HEK293T (cell line): ENCODE measurements around the gene TAF11L10.
A peak's percentile ranks its signal among the peaks of the same experiment; 100 is the strongest.
"Not testable (repeated sequence)": the region's sequence is repeated elsewhere in the genome, so short reads cannot be mapped to it uniquely, and the experiment has no call there.

Source experiments
- CTCF ChIA-PET: fragments of 350-600 bp; formaldehyde crosslinking; extraction: SDS; loops from one replicate; lab custom pipeline; 2021; ENCODE audit warnings: antibody characterized with exemption, inconsistent platforms; lab: Yijun Ruan, JAX
- POLR2A ChIA-PET: fragments of 350-600 bp; formaldehyde crosslinking; extraction: SDS; loops from one replicate; lab custom pipeline; 2020; ENCODE audit warnings: antibody characterized with exemption, inconsistent platforms; lab: Yijun Ruan, JAX
- DNase-seq: peaks from one replicate; pipeline ENCODE4 v3.0.0; 2012; ENCODE audit warnings: mixed read lengths; ENCODE audit errors: extremely low spot score
- ARNT ChIP-seq: fragments of 450-650 bp; IDR thresholded peaks from 2 replicates; pipeline ENCODE4 v1.6.1; 2017; ENCODE audit warnings: mild to moderate bottlenecking
- BHLHE40 ChIP-seq: fragments of 450-650 bp; IDR thresholded peaks from 2 replicates; pipeline ENCODE4 v1.6.1; 2016; ENCODE audit warnings: mild to moderate bottlenecking, moderate library complexity, borderline replicate concordance
- CTBP1 ChIP-seq: fragments of 450-650 bp; IDR thresholded peaks from 2 replicates; pipeline ENCODE4 v1.6.1; 2016; ENCODE audit warnings: borderline replicate concordance
- ELF4 ChIP-seq: fragments of 450-650 bp; IDR thresholded peaks from 2 replicates; pipeline ENCODE4 v1.6.1; 2017; ENCODE audit warnings: antibody characterized with exemption
- FOXA1 ChIP-seq: fragments of 450-650 bp; IDR thresholded peaks from 2 replicates; pipeline ENCODE4 v1.6.1; 2016; ENCODE audit warnings: mild to moderate bottlenecking
- FOXK2 ChIP-seq: fragments of 450-650 bp; IDR thresholded peaks from 2 replicates; pipeline ENCODE4 v1.6.1; 2016; ENCODE audit warnings: mild to moderate bottlenecking
- FOXM1 ChIP-seq: fragments of 450-650 bp; IDR thresholded peaks from 2 replicates; pipeline ENCODE4 v1.6.1; 2017; ENCODE audit warnings: mild to moderate bottlenecking, borderline replicate concordance
- HDGF ChIP-seq: fragments of 450-650 bp; IDR thresholded peaks from 2 replicates; pipeline ENCODE4 v1.6.1; 2017; ENCODE audit warnings: antibody characterized with exemption, borderline replicate concordance
- L3MBTL2 ChIP-seq: fragments of 450-650 bp; conservative IDR thresholded peaks from 2 replicates; pipeline ENCODE4 v1.6.1; 2016; ENCODE audit warnings: mild to moderate bottlenecking
- LEF1 ChIP-seq: fragments of 450-650 bp; IDR thresholded peaks from 2 replicates; pipeline ENCODE4 v1.6.1; 2017; ENCODE audit warnings: mild to moderate bottlenecking, borderline replicate concordance
- NFRKB ChIP-seq: fragments of 450-650 bp; IDR thresholded peaks from 2 replicates; pipeline ENCODE4 v1.6.1; 2016; ENCODE audit warnings: mild to moderate bottlenecking, moderate library complexity
- SP1 ChIP-seq: fragments of 450-650 bp; IDR thresholded peaks from 2 replicates; pipeline ENCODE4 v1.6.1; 2017
- SUZ12 ChIP-seq: fragments of 450-650 bp; IDR thresholded peaks from 2 replicates; pipeline ENCODE4 v1.6.1; 2016; ENCODE audit warnings: mild to moderate bottlenecking
- TARDBP ChIP-seq: fragments of 450-650 bp; IDR thresholded peaks from 2 replicates; pipeline ENCODE4 v1.6.1; 2016
- ZNF384 ChIP-seq: fragments of 450-650 bp; IDR thresholded peaks from 2 replicates; pipeline ENCODE4 v1.6.1; 2016
- TF ChIP-seq, protein P1 (sequence below): fragments of 450-650 bp; IDR thresholded peaks from 2 replicates; pipeline ENCODE4 v1.6.1; 2016

Gene TAF11L10

DNA sequence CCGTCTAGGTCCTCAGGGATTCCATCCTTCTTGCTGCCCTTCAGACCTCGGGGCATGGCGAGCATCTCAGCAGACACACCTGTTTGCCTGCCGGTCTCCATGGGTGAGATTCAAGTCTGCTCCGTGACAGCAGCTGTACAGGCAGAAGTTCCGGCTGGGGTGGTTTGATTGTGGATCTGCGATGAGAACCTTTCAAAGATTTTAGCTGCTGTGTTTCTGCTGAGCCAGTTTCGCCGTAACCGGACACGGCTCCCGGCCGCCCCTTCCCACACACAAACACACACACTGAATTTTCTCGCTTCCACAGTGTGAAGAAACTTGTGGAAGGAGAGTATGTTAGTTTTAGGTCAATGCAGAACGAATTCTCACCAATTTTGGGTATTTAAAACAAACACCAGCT, at the start of gene TAF11L10:
Gene TAF11L10 (minus strand): TSS at position 101 of the 400 bp plus-strand sequence.
- CTCF ChIA-PET, POLR2A ChIA-PET, DNase-seq: not testable (repeated sequence)

DNA sequence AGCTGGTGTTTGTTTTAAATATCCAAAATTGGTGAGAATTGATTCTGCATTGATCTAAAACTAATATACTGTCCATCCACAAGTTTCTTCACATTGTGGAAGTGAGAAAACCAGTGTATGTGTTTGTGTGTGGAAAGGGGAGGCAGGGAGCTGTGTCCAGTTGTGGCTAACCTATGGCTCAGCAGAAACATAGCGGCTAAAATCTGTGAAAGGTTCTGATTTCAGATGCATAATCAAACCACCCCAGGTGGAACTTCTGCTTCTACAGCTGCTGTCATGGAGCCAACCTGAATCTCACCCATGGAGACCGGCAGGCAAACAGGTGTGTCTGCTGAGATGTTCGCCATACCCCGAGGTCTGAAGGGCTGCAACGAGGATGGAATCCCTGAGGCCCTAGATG, 36.5 kb upstream of the TAF11L10 start, which contains the start of gene TAF11L14:
Gene TAF11L14 (plus strand): TSS at position 301 of the 400 bp plus-strand sequence.
- ChIA-PET CTCF (no interaction called here), POLR2A (no interaction called here)
- TF ChIP-seq SP1 (no peak), NFRKB (no peak), ARNT (no peak), HDGF (no peak), FOXA1 (no peak), L3MBTL2 (no peak), FOXM1 (no peak), LEF1 (no peak), ZNF384 (no peak), TARDBP (no peak), SUZ12 (no peak), BHLHE40 (no peak), ELF4 (no peak), CTBP1 (no peak), FOXK2 (no peak)
- TF ChIP-seq, protein P1, sequence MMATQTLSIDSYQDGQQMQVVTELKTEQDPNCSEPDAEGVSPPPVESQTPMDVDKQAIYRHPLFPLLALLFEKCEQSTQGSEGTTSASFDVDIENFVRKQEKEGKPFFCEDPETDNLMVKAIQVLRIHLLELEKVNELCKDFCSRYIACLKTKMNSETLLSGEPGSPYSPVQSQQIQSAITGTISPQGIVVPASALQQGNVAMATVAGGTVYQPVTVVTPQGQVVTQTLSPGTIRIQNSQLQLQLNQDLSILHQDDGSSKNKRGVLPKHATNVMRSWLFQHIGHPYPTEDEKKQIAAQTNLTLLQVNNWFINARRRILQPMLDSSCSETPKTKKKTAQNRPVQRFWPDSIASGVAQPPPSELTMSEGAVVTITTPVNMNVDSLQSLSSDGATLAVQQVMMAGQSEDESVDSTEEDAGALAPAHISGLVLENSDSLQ, result no peak
- no peak for DNase-seq

DNA sequence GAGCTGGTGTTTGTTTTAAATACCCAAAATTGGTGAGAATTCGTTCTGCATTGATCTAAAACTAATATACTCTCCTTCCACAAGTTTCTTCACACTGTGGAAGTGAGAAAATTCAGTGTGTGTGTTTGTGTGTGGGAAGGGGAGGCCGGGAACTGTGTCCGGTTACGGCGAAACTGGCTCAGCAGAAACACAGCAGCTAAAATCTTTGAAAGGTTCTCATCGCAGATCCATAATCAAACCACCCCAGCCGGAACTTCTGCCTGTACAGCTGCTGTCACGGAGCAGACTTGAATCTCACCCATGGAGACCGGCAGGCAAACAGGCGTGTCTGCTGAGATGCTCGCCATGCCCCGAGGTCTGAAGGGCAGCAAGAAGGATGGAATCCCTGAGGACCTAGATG, 34.2 kb upstream of the TAF11L10 start, which contains the start of gene TAF11L13:
Gene TAF11L13 (plus strand): TSS at position 301 of the 400 bp plus-strand sequence.
- CTCF ChIA-PET, POLR2A ChIA-PET, DNase-seq: not testable (repeated sequence)

DNA sequence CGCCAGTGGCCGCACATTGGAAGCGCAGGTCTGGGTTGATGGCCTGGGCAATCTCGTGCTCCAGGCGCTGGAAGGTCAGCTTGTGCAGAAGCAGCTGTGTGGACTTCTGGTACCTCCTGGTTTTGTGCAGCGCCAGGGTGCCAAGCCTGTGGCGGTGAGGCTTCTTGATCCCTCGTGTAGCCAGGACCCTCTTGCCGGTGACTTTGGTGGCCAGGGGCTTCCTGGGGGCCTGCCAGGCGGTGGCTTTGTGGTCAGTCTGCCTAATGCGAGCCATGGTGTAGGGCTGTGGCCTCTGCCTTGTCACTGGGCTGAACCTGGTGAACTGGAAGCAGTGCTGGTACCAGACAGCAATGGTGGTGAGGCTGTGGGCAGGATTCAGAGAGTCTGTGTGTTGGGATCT, 28.1 kb upstream of the TAF11L10 start:
- CTCF ChIA-PET, result no interaction called here
- DNase-seq, result no peak
- TF ChIP-seq SP1 (no peak), HDGF (no peak), L3MBTL2 (no peak), CTBP1 (no peak), ARNT (no peak), ZNF384 (no peak), SUZ12 (no peak), FOXM1 (no peak), FOXA1 (no peak), TARDBP (no peak), ELF4 (no peak), BHLHE40 (no peak), LEF1 (no peak), FOXK2 (no peak), NFRKB (no peak)
- TF ChIP-seq, protein P1, result no peak
- POLR2A ChIA-PET, result no interaction called here

DNA sequence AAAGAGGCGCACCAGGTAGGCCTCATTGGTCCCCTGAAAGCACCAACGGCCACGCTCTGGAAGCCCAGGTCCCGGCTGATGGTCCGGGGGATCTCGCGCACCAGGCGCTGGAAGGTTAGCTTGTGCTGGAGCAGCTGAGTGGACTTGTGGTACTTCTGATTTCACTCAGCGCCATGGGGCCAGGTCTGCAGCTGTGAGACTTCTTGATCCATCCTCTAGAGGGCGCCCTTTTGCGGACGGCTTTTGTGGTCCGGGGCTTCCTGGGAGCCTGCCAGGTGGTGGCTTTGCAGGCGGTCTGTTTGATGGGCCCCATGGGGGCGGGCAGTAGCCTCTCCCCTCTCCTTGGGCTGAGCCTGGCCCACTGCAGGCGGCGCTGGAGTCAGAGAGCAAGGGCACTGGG, 23.0 kb upstream of the TAF11L10 start:
- POLR2A ChIA-PET, result no interaction called here
- CTCF ChIA-PET, result no interaction called here
- DNase-seq, result peak; percentile 16
- TF ChIP-seq ZNF384, result no peak
- no peak for TF ChIP-seq NFRKB
- TF ChIP-seq SUZ12, result no peak
- no peak for TF ChIP-seq L3MBTL2
- no peak for TF ChIP-seq ARNT
- TF ChIP-seq, protein P1, result no peak
- TF ChIP-seq FOXA1, result no peak
- no peak for TF ChIP-seq TARDBP
- TF ChIP-seq FOXK2, result no peak
- TF ChIP-seq FOXM1, result no peak
- TF ChIP-seq CTBP1, result no peak

DNA sequence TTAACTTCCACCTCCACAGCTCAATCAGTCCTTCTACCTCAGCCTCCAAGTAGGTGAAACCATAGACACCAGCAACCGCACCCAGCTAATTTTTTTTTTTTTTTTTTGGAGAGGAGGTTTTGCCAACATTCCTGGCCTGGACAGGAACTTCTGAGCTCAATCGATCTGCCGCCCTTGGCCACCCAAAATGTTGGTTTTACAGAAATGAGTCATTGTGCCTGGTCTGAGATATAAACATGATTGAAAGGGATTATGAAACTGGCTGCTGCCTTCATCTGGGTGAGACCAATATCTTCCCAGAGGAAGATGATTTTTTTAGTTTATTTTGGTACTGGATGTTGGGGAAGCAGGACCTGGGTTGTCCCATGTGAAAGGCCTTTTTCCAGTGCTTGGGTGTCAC, 21.7 kb upstream of the TAF11L10 start:
- DNase-seq, result no peak
- POLR2A ChIA-PET, result no interaction called here
- TF ChIP-seq HDGF (no peak), BHLHE40 (no peak), ELF4 (no peak), SUZ12 (no peak), L3MBTL2 (no peak), CTBP1 (no peak), SP1 (no peak), ZNF384 (no peak), FOXM1 (no peak)
- TF ChIP-seq, protein P1, result no peak
- CTCF ChIA-PET, result interaction anchor here (0.6 kb wide), 1 partner anchor 113 kb away, joined by 8 read pairs; no protein-coding TSS in a partner anchor
